ENCODE measurements around the gene FIGNL2.
A peak's percentile ranks its signal among the peaks of the same experiment; 100 is the strongest.
"Not testable (repeated sequence)": the region's sequence is repeated elsewhere in the genome, so short reads cannot be mapped to it uniquely, and the experiment has no call there.

Gene FIGNL2

GRCh38 chr12:51833448-51834227 lies 14.9 kb downstream of the FIGNL2 start:
- no peak for DNase-seq

DNA sequence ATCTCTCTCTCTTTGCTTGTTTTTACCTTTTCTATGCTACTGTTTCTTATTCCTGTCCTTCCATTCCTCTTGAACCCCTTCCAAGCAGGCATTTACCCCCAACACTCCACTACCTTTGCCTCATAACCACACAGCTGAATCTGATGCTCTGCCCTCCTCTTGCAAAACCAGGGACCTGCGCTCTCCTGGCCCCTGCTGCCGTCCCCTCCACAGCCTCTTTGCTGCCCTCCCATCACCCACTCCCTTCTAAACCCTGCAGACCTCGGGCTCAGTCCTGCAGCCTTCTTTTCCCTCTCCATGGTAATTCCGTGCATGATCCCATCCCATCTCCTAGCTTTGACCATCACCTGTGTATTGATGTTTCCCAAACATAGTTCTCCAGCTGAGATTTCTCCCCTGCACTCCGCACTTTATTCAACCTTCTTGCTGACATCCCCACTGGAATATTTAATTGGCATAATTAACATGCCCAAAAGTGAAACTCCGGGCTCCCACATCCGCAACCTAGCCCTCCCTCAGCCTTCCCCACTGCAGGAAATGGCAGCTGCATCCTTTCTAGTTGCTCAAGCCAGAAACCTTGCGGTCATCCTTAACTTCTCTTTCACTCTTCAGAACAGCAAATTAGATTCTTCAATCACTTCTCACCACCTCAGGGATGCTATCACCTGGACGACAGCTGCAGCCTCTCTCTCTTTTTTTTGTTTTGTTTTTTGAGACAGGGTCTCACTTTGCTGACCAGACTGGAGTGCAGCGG lies 16.0 kb downstream of the FIGNL2 start:
- no peak for DNase-seq

- DNase-seq: not testable (repeated sequence)
These were observed 16.7 kb downstream of the FIGNL2 start for GRCh38 chr12:51831817-51832216.

DNA sequence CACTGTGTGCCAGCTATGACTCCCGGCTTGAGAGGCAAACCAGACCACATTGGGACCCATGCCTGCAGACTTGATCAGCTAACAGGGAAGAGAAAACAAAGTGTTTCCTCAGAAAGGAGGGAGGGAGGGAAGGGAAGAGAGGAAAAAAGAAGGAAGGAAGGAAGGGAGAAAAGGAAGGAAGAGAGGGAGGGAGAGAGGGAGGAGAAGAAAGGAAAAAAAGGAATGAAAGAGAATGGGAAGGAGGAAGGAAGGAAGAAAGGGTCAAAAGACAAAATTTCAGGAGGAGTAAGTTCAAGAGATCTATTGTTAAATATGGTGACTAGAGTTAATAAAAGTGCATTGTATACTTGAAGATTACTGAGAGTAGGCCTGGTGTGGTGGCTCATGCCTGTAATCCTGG lies 18.9 kb downstream of the FIGNL2 start:
- no peak for DNase-seq

- peak; percentile 86 for DNase-seq
These were observed 19.5 kb downstream of the FIGNL2 start for GRCh38 chr12:51829011-51829481.

- no peak for DNase-seq
These were observed 20.3 kb downstream of the FIGNL2 start for GRCh38 chr12:51827925-51828818.

DNA sequence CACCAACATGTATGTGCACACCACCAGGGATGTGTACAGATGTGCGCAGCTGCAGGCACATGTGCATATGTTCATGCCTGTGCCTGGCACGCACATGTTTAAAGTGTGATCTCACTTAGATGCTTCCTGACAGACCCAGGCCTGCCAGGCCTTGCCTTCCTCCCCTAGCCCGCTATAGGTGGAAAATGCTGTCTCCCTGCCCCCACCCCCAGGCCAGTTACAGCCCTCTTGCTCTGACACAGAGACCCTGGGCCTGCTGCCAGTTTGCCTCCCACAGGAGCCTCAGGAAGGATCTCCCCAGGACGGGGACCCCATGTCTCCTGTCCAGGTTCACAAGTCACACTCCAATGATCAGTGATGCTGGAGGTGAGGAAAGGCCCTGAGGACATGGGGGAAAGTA lies 21.6 kb downstream of the FIGNL2 start:
- DNase-seq: no peak

- DNase-seq: no peak
These were observed 23.3 kb downstream of the FIGNL2 start for GRCh38 chr12:51825216-51825615.

GRCh38 chr12:51823875-51824565 lies 24.5 kb downstream of the FIGNL2 start:
- peak; percentile 81 for DNase-seq

DNA sequence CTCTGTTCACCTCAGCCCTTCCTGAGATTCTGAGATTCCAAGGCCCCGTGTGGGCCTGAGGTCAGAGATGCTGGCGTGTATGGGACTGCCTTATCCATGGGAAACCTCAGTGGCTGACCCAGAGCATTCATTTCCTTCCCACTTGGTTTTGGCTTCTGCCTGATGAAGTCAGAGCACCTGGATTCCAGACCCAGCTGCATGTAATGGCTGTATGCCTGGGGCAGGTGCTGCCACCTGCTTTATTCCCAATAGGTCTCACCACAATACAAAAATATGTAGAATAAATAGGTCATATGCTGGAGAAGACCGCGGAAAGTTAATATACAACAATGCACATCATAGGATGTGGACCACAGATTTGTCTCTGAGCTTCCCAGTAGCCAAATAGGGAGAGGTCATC lies 25.6 kb downstream of the FIGNL2 start:
- peak; percentile 64 for DNase-seq

DNA sequence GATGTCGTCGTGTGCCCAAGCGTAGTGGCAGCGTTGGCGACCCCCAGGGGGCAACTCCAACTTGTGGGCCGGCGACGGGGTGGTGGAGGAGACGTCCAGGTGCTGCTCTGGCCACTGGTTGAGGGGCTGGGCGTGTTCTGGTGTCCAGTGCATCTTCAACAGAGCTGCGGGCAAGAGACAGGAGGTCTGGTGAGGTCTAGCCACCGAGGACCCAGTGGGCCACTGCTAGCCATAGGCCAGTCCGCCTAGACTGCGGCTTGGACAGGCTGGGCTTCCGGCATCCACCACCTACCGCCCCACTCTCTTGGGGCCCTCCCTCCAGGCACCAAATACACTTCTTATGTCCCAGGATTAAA lies 26.3 kb downstream of the FIGNL2 start:
- no peak for DNase-seq

- peak; percentile 43 for DNase-seq
These were observed 26.9 kb downstream of the FIGNL2 start for GRCh38 chr12:51821440-51822260.

DNA sequence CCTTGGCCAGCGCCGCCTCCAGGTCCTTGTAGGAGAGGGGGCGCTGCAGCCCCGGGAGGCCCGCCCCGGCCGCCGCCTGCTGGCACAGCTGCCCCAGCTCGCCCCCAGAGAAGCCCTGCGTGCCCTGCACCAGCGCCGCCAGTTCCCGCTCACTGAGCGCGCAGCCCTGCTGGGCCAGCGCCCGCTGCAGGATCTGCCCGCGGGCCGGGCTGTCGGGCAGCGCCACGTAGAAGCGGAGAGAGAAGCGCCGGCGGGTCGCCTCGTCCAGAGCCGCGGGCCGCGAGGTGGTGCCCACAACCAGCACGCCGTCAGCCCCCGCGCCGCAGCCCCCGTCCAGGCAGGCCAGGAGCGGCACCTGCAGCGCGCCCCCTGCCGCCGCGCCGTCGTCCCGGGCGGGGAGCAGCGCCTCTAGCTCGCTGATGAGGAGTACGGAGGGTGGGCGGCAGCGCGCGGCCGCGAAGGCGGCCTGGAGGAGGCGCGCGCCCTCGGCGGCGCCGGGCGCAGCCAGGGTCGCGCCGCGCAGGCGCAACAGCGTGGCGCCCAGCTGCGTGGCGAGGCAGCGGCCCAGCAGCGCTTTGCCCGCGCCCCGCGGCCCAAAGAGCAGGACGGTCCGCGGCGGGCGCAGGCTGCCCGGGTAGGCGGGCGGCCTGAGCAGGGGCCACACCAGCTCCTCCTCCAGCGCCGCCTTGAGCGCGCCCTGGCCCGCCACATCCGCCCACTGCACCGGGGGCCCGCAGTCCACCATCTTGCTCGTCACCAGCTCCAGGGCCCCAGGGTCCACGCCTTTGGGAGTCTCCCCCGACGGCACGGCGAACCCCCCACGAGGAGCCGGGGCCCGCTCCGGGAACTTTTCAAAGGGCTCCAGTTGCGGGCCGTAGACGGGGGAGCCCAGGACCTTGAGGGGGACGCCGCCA lies 27.7 kb downstream of the FIGNL2 start:
- DNase-seq: peak; percentile 86

- DNase-seq: peak; percentile 52
These were observed 28.6 kb downstream of the FIGNL2 start for GRCh38 chr12:51819736-51820525.

DNA sequence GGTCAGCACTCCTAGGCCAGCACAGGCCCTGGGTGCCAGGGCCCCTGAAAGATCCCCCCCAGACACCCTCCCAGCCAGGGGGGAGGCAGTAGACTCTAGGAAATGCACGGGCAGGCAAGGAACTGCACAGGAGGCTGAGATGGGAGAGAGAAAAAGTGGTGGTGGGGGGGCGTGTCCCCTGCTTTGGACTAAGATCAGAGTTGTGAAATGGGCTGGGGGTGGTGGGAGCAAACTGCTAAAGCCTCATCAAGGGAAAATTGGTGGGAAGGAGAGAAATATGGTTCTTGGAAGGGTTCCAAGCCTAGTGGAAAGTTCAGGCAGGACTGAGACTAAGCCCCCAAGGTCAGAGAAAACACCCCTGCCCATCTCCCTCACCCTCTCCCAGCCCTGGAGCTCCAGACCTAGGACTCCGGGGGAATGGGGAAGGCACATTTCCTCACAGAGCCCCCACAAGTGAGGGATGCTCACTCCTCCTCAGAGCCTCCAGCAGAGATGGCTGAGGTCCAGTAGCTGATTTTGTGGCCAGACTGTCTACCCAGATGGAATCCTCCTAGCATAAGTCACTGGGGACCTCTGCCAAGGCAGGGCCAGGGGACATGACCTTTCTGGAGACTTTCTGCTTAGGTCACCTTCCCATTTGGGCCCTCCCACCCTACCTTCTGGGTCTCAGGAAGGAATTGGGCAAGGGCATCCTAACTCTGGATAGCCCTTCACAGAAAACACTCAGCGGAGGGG lies 29.8 kb downstream of the FIGNL2 start:
- DNase-seq: no peak

DNA sequence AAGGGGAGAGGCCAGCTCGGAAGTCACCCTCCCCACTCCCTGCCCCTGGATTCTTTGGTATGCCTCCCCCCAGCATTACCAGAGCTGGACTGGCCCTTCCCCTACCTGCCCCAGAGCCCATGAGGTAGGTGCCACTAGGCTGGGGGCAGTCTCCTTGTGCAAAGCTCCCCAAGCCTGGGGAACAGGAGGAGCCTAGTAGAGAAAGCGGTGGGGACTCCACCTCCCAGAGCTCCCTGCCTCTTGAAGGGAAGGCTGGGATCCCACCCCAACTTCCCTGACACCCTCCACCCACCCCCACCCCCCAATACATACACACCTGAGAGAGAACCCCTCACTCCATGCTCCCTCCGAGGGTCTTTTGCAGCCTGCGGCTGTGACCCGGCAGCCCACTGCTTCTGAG lies 30.4 kb downstream of the FIGNL2 start:
- no peak for DNase-seq

DNA sequence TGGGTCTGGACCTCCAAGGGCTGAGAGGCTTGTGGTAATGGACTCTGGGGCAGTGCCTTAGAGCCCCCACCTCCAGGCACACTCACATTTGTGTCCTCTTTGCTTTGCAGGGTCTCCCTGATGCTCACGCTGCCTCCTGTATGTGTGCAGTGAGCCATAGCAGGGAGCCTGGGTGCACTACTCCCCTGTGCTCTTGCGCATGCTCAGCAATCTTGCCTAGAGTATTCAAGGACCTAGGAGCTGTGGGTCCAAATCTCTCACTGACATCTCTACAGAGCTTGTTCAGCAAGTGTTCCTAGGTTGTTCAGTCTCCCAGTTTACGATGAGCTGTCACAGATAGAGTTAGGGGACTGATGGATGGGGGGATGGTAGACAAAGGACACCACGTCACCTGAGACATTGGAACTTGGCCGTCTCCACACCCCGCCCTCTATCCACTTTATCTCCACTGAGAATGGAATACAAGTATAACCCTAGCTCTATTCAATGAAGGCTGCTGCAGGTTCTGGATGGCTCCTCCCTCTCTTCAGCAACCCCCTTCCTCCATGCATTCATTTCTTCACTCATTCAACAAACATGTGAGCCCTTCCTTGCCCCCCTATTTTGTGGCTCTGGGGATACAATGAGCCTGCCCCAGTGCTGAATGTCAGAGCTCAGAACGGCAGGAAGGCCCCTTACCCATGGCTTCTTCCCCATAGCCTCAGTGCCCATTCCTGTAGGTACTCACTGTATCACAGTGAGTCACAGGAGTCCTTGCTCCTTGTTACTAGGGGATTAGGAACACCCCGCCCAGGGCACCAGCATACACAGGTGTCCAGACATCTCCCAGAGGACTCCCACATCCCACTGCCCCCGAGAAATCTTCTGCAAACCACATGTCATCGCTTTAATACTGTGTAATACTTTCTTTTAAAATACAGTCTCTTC lies 31.2 kb downstream of the FIGNL2 start:
- DNase-seq: no peak

DNA sequence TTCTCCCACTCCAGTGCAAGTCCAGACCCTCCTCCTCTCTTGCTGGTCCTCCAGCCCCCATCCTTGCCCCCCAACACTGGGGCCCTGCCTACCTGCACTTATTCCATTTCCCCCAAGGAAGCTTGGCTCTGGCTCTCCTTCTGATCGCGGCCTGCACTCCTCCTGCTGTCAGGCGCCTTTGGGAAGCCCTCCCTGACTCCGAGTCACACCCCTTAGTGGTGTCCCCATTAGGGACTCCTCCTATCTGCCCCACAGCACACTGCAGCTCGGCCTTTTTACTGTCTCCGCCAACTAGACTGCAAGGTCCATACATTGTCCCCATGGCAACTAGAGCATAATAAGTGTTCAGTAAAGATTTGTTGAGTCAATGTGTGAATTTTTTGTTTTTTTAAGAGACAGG lies 32.9 kb downstream of the FIGNL2 start:
- DNase-seq: no peak

All from NCI-H146 (cell line).